ENCODE data around the gene AIG1. TPM values are rescaled to one million over a fixed set of nuclear protein-coding genes. Genes with fewer than 3 reads are reported as not detected.

AIG1 gene
- total RNA-seq, 1 donor from 2014 or later = 37.1 TPM

GRCh38 chr6:143227675-143228074 lies 167.0 kb downstream of the AIG1 start:
- Mint-ChIP-seq H3K27ac (no peak overlapping the region), H3K4me3 (no peak overlapping the region)
- no peaks in the 10 kb centered on the region for H3K36me3 ChIP-seq

GRCh38 chr6:143229400-143229799 lies 168.7 kb downstream of the AIG1 start:
- TF ChIP-seq EZH2 (IDR thresholded peaks at IDR 0.05) = no peak
- no peaks in the 10 kb centered on the region for H3K9me3 ChIP-seq (ENCODE audit: low read depth)
- Mint-ChIP-seq H3K9me3 (no peaks in the 10 kb centered on the region), H3K27ac (no peak overlapping the region), H3K36me3 (no peaks in the 10 kb centered on the region), H3K4me1 (no peaks in the 10 kb centered on the region), H3K27me3 (ENCODE audit: insufficient read depth, low read depth) (no peaks in the 10 kb centered on the region), H3K4me3 (no peak overlapping the region)
- H3K27ac ChIP-seq = no peak overlapping the region
- H3K4me3 ChIP-seq = no peak overlapping the region
- no peak overlapping the region for H3K4me2 ChIP-seq
- no peak for DNase-seq (ENCODE audit: low spot score)
- H3K9ac ChIP-seq = no peak overlapping the region
- H3K4me1 ChIP-seq = peaks cover 4% of the 10 kb centered on the region
- no peaks in the 10 kb centered on the region for H4K20me1 ChIP-seq (ENCODE audit: low read depth)
- H3K27me3 ChIP-seq = no peaks in the 10 kb centered on the region
- H2AFZ ChIP-seq (replicated peaks) = no peak overlapping the region
- no peaks in the 10 kb centered on the region for H3K79me2 ChIP-seq (ENCODE audit: low read depth)
- no peaks in the 10 kb centered on the region for H3K36me3 ChIP-seq
- H3F3A ChIP-seq (ENCODE audit: low read depth) = no peaks in the 10 kb centered on the region

More at GRCh38 chr6:143227675-143228074, 167.0 kb downstream of the AIG1 start:
- Mint-ChIP-seq H3K27me3 (ENCODE audit: insufficient read depth, low read depth) (no peaks in the 10 kb centered on the region), H3K36me3 (no peaks in the 10 kb centered on the region), H3K4me1 (no peaks in the 10 kb centered on the region), H3K9me3 (no peaks in the 10 kb centered on the region)
- Histone ChIP-seq H3F3A (ENCODE audit: low read depth) (no peaks in the 10 kb centered on the region), H3K9me3 (ENCODE audit: low read depth) (no peaks in the 10 kb centered on the region), H4K20me1 (ENCODE audit: low read depth) (no peaks in the 10 kb centered on the region), H3K27ac (no peak overlapping the region), H3K9ac (no peak overlapping the region), H3K4me3 (no peak overlapping the region), H3K27me3 (no peaks in the 10 kb centered on the region), H3K4me1 (no peaks in the 10 kb centered on the region), H3K79me2 (ENCODE audit: low read depth) (no peaks in the 10 kb centered on the region), H3K4me2 (no peak overlapping the region), H2AFZ (replicated peaks) (no peak overlapping the region)
- no peak for TF ChIP-seq CTCF (IDR thresholded peaks at IDR 0.05)
- no peak for TF ChIP-seq EZH2phosphoT487 (IDR thresholded peaks at IDR 0.05)
- no peak for TF ChIP-seq EZH2 (IDR thresholded peaks at IDR 0.05)
- no peak for DNase-seq (ENCODE audit: low spot score)

- H3K27me3 ChIP-seq = no peaks in the 10 kb centered on the region
- H3K27ac Mint-ChIP-seq = no peak overlapping the region
- no peaks in the 10 kb centered on the region for H3K9me3 Mint-ChIP-seq
These were observed 172.2 kb downstream of the AIG1 start for GRCh38 chr6:143232849-143233248.

More at GRCh38 chr6:143232849-143233248, 172.2 kb downstream of the AIG1 start:
- H3K4me1 Mint-ChIP-seq = no peaks in the 10 kb centered on the region
- Histone ChIP-seq H4K20me1 (ENCODE audit: low read depth) (no peaks in the 10 kb centered on the region), H3K9me3 (ENCODE audit: low read depth) (no peaks in the 10 kb centered on the region), H3K4me2 (no peak overlapping the region), H3K36me3 (no peaks in the 10 kb centered on the region), H3K4me1 (peaks cover 4% of the 10 kb centered on the region), H3K27ac (no peak overlapping the region), H3K9ac (no peak overlapping the region), H2AFZ (replicated peaks) (no peak overlapping the region), H3F3A (ENCODE audit: low read depth) (no peaks in the 10 kb centered on the region), H3K79me2 (ENCODE audit: low read depth) (no peaks in the 10 kb centered on the region), H3K4me3 (no peak overlapping the region)
- H3K27me3 Mint-ChIP-seq (ENCODE audit: insufficient read depth, low read depth) = no peaks in the 10 kb centered on the region
- TF ChIP-seq EZH2phosphoT487 (IDR thresholded peaks at IDR 0.05) (no peak), CTCF (IDR thresholded peaks at IDR 0.05) (peak; percentile 71), EZH2 (IDR thresholded peaks at IDR 0.05) (no peak)
- peak; percentile 65 for DNase-seq (ENCODE audit: low spot score)
- H3K36me3 Mint-ChIP-seq = no peaks in the 10 kb centered on the region
- no peak overlapping the region for H3K4me3 Mint-ChIP-seq
